GM12865 (cell line): Measurements from ENCODE around the gene PYDC1.

Source experiments
- DNase-seq: peaks from one replicate; pipeline ENCODE4 v3.0.0; 2010; ENCODE audit warnings: low read depth
- H3K4me3 ChIP-seq: 2 replicates; pipeline ENCODE4 v1.5.1; 2011; ENCODE audit warnings: mild to moderate bottlenecking, low read depth, low read length, control low read depth
- TF ChIP-seq, protein P1 (sequence below): IDR thresholded peaks from 2 replicates; pipeline ENCODE4 v1.5.1; 2011; ENCODE audit warnings: low read length, control low read depth, low read depth, inconsistent platforms; ENCODE audit not compliant: insufficient read depth; ENCODE audit errors: missing control alignments

The PYDC1 gene

DNA sequence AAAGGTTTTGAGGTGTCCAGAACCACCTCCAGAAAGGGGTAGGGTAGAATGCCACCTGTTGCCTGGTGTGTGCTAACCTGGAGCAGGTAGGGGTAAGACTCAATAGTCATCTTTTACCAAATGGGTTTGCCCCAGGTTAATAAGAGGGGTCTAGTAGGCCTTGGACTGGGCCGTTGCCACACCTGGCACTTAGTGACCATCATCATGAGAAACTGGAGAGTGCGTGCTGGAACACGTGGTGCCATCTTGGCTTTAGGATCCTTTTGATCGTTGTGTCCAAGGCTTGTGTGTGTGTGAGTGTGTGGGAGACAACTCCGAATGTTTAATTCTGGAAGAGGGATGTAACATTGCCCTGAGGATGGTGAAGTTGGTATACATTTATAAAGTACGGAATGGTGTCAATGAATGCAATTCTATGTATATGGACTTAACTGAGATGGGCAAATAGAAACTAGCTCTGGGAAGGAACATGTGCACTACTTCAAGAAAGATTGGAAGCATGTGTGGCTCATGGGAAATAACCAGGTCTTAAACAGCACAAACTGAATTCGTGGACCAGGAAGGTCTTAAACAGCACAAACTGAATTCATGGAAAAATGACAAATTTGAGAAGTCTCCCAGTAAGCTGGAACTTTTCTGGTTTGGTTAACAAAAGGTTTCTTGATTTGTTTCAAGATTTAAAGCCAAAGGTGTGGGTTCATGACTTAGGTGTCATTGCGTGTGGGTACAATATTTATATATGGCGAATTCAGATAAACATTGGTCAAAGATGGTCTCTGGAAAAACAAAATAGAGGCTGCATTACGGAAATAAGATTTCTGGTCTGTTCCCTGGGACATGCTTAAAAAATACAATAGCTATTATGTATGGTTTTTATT is 29.8 kb downstream of the PYDC1 start:
- H3K4me3 ChIP-seq, result no peak overlapping the region
- DNase-seq, result no peak
- TF ChIP-seq, protein P1, sequence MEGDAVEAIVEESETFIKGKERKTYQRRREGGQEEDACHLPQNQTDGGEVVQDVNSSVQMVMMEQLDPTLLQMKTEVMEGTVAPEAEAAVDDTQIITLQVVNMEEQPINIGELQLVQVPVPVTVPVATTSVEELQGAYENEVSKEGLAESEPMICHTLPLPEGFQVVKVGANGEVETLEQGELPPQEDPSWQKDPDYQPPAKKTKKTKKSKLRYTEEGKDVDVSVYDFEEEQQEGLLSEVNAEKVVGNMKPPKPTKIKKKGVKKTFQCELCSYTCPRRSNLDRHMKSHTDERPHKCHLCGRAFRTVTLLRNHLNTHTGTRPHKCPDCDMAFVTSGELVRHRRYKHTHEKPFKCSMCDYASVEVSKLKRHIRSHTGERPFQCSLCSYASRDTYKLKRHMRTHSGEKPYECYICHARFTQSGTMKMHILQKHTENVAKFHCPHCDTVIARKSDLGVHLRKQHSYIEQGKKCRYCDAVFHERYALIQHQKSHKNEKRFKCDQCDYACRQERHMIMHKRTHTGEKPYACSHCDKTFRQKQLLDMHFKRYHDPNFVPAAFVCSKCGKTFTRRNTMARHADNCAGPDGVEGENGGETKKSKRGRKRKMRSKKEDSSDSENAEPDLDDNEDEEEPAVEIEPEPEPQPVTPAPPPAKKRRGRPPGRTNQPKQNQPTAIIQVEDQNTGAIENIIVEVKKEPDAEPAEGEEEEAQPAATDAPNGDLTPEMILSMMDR, result no peak

DNA sequence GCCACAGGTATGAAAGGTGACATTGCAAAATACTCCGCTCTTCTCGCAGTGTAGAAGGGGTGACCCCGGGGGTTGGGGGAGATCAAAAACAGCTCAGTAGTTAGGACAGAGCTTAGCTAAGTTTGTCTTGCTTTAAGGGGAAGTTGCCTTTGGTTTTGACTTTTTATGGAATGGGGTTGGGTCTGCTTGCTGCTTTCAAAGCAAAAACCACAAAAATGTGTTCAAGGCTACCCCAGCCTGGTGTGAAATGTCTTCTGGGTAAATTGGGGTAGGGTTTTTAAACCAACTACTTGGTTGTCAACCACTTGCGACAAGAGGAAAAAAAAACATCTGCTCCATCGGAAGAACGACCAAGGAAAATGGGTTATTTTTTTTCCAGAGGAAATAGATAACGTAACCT is 30.8 kb downstream of the PYDC1 start:
- DNase-seq, result no peak
- TF ChIP-seq, protein P1, result no peak
- H3K4me3 ChIP-seq, result no peak overlapping the region

DNA sequence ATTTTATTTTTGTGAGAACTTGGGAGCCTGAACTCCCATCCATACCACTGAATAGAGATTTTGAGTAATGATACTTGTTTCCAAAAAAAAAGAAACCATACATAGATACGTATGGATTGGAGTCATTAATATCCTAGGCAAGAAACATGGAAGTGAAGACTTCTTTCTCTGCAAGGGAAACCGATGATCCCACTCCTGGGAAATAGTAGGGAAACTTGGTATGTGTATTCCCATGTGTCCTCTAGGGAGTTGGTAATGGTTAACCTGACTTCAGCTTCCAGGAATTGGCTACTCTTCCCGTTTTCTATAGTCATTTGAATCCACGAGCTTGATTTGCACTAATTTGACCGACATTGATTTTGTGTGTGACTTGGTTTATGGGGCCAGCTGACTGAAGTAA is 31.6 kb downstream of the PYDC1 start:
- H3K4me3 ChIP-seq, result no peak overlapping the region
- no peak for DNase-seq
- TF ChIP-seq, protein P1, result no peak

DNA sequence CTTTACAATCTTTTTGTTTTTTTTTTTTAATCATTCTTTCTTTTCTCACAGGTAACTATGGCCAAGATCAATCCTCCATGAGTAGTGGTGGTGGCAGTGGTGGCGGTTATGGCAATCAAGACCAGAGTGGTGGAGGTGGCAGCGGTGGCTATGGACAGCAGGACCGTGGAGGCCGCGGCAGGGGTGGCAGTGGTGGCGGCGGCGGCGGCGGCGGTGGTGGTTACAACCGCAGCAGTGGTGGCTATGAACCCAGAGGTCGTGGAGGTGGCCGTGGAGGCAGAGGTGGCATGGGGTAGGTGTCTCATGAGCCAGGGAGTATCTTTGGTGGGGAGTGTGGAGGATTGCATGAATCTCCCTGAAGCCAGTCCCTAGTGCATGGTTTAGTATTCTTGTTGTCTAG is 32.0 kb downstream of the PYDC1 start:
- DNase-seq, result no peak
- TF ChIP-seq, protein P1, result no peak
- no peak overlapping the region for H3K4me3 ChIP-seq

DNA sequence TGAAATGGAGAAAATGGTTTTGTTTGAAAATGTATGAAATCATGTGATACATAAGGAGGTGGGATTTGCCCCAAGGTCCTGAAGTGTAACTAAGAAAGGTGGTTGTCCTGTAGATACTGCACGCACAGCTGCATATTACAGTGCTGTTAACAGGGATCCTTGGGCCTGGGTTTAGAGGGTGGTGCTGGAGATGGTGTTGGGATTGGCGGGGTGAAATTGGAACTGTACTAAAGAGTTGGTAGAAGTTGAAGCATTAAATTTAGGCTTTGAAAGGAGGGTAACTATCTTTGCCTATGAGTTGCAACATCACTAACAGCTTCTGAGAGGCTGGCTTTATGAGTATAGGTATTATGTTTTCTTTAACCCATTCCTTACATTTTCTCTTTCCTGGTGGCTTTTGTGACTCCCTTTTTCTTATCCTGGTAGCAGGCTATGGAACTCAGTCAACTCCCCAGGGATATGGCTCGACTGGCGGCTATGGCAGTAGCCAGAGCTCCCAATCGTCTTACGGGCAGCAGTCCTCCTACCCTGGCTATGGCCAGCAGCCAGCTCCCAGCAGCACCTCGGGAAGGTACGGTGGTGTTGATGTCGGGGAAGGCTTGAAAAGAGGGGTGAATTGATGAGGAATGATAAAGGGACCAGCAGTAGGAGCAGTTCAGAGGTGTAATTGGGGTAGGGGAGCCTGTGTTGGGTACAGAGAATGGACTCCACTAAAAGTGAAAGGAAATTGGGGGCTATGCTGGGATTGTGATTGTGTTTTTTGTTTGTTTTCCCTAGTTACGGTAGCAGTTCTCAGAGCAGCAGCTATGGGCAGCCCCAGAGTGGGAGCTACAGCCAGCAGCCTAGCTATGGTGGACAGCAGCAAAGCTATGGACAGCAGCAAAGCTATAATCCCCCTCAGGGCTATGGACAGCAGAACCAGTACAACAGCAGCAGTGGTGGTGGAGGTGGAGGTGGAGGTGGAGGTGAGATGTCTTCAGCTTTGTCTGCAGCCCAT is 33.2 kb downstream of the PYDC1 start:
- DNase-seq, result no peak
- TF ChIP-seq, protein P1, result no peak
- H3K4me3 ChIP-seq, result no peak overlapping the region

DNA sequence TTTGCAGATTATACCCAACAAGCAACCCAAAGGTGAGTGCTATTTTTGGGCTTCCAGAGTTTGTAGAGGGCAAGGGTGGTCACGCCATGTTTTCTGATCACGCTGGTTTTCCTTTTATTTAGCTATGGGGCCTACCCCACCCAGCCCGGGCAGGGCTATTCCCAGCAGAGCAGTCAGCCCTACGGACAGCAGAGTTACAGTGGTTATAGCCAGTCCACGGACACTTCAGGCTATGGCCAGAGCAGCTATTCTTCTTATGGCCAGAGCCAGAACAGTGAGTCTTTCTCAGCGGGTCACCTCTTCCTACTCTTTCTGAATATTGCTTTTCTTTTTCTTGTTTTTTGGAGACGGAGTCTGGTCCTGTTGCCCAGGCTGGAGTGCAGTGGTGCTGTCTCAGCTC is 34.5 kb downstream of the PYDC1 start:
- peak overlapping the region; percentile 60 for H3K4me3 ChIP-seq
- TF ChIP-seq, protein P1, result no peak
- DNase-seq, result no peak
